Heart right ventricle (tissue), 16 donors: ENCODE measurements around the gene CISD3. TPM values are rescaled to one million over a fixed set of nuclear protein-coding genes. Genes with fewer than 3 reads are reported as not detected.

Experiments used
- ATAC-seq, 8 donors: fragments of 200-7000 bp; cut with Tn5 transposase; one replicate each; pipeline ENCODE4 v1.9.1; 2020; ENCODE audit warnings: mild to moderate bottlenecking in 8 of 8, moderate library complexity in 8 of 8, moderate number of reproducible peaks in 1 of 8
- DNase-seq, 2 donors: peaks; one replicate each; pipeline ENCODE4 v3.0.0-alpha.2; 2020
- H3K27ac ChIP-seq, 10 donors: fragments of 200-600 bp; sonication (generic) in 2 of 10; one replicate each; pipeline versions ENCODE4 v1.5.0 to v1.8.0; 2020 to 2022; ENCODE audit warnings: mild to moderate bottlenecking in 3 of 10
- H3K27me3 ChIP-seq, 7 donors: fragments of 200-600 bp; one replicate each; pipeline ENCODE4 v1.8.0; 2021 to 2022; ENCODE audit warnings: mild to moderate bottlenecking in 2 of 7
- H3K36me3 ChIP-seq, 9 donors: fragments of 200-600 bp; sonication (generic) in 1 of 9; one replicate each; pipeline versions ENCODE4 v1.5.0 to v1.8.0; 2020 to 2022; ENCODE audit warnings: mild to moderate bottlenecking in 2 of 9
- H3K4me1 ChIP-seq, 9 donors: fragments of 200-600 bp; sonication (generic) in 1 of 9; one replicate each; pipeline versions ENCODE4 v1.5.0 to v1.8.0; 2020 to 2022; ENCODE audit warnings: mild to moderate bottlenecking in 4 of 9
- H3K4me3 ChIP-seq, 10 donors: fragments of 200-600 bp; sonication (generic) in 2 of 10; one replicate each; pipeline versions ENCODE4 v1.5.0 to v1.8.0; 2020 to 2022; ENCODE audit warnings: mild to moderate bottlenecking in 7 of 10, moderate library complexity in 2 of 10
- H3K9me3 ChIP-seq, 11 donors: fragments of 200-600 bp in 10 of 11; sonication (generic) in 2 of 11; one replicate each; pipeline versions ENCODE4 v1.5.0 to v1.8.0; 2013 to 2022; ENCODE audit warnings: mild to moderate bottlenecking in 2 of 11, control low read depth in 1 of 11, moderate library complexity in 1 of 11
- CTCF ChIP-seq, 9 donors: fragments of 200-600 bp; sonication (generic) in 2 of 9; IDR thresholded peaks; one replicate each; pipeline versions ENCODE4 v1.5.0 to v1.8.0; 2021 to 2022; ENCODE audit warnings: antibody characterized with exemption in 9 of 9, mild to moderate bottlenecking in 5 of 9, moderate library complexity in 1 of 9
- WGBS, 2 donors: extraction: QIAGEN DNeasy Blood & Tissue Kit; methylation state at CpG; one replicate each; pipeline ENCODE4 v1.1.7; 2013; ENCODE audit warnings: inconsistent platforms in 1 of 2; 5-methylcytosine and 5-hydroxymethylcytosine counted together
- intact Hi-C, 10 donors: fragments of 100-400 bp; cut with DNase I; formaldehyde crosslinking; loops; one replicate each; pipeline versions ENCODE4 v1.11.1 to v1.14.2; 2022
- polyA plus RNA-seq, 2 donors: library from polyadenylated mRNA; stranded (reverse); fragments of 200-250 nt; gene quantifications; one replicate each; pipeline ENCODE4 v1.2.3, GENCODE V29; 2013
- total RNA-seq, 10 donors: library from RNA; stranded (reverse); fragmentation: NEBNext Ultra II Directional in 3 of 10; extraction: Animal tissue kit (Norgen Biotek cat#: 25700) in 3 of 10; gene quantifications; one replicate each; pipeline versions ENCODE4 v1.2.1 to v1.2.4, GENCODE V29; 2021 to 2023
- donor health status: Arrhythmogenic right ventricular cardiomyopathy.
- donor health status: ischemic (EF 13 %, LVEDD 7.1; RV severe dilation, severe dysfunction).
- donor health status: healthy with polysubstance abuse.
- donor health status: DM: no; HTN: yes; CAD: no.
- donor health status: DM: no; HTN: no; CAD: no.
- donor health status: ischemic (EF 25% LVEDD 6.9; RV normal size, moderate dysfunction).
- donor health status: ischemic (EF 25% LVEDD 5.7; RV mildly dilated, moderate dysfunction).
- donor health status: healthy.
- donor health status: DM: yes; HTN: yes; CAD: no.
- donor health status: Ischemic cardiomyopathy.
- donor health status: ischemic (EF 35%, LVEDD 5.7; RV mildly dilated, moderate dysfunction).
- donor health status: nonischemic (EF 11% LVEDD 7.7; RV severe dilation, severe dysfunction).
- donor health status: DM: yes; HTN: yes; CAD: no.
- donor health status: PGD.
- donor health status: ischemic (EF 29% LVEDD 5.4; RV normal size, mild dysfunction).
- donor health status: nonischemic (EF 23%, LVEDD 6.1; RV moderate dilation, normal function).

CISD3 gene
- total and polyA plus RNA-seq, 12 donors: 50.5 to 84.1 (median 69.4) TPM

- intact Hi-C loops: no loop called here
- Histone ChIP-seq H3K4me1 (peaks cover 0 to 15% (median 4%) of the 10 kb centered on the region in 9 donors), H3K27me3 (no peaks in the 10 kb centered on the region), H3K9me3 (no peaks in the 10 kb centered on the region), H3K4me3 (no peak overlapping the region), H3K27ac (peak overlapping the region in 1 of 10 donors; percentile 58), H3K36me3 (peaks cover 0 to 100% (median 58%) of the 10 kb centered on the region in 9 donors)
- 41 to 46% methylated on average over 6 of the region's 6 CpGs for WGBS, 2 donors
- TF ChIP-seq CTCF (IDR thresholded peaks at IDR 0.05): no peak
- no peak for DNase-seq
- peak in 4 of 8 donors; percentile 19 to 67 (median 36) for ATAC-seq
Measured at GRCh38 chr17:38768417-38768816, 38.3 kb downstream of the CISD3 start.

GRCh38 chr17:38773258-38773657, 43.1 kb downstream of the CISD3 start:
- Histone ChIP-seq H3K9me3 (no peaks in the 10 kb centered on the region), H3K36me3 (peaks cover 0 to 100% (median 75%) of the 10 kb centered on the region in 9 donors), H3K4me3 (no peak overlapping the region), H3K4me1 (peaks cover 0 to 6% (median 4%) of the 10 kb centered on the region in 9 donors), H3K27me3 (no peaks in the 10 kb centered on the region), H3K27ac (no peak overlapping the region)
- intact Hi-C loops: no loop called here
- no peak for DNase-seq
- ATAC-seq: no peak
- TF ChIP-seq CTCF (IDR thresholded peaks at IDR 0.05): no peak

- DNase-seq: no peak
- intact Hi-C loops: no loop called here
- no peaks in the 10 kb centered on the region for H3K27me3 ChIP-seq
- no peaks in the 10 kb centered on the region for H3K4me1 ChIP-seq
- TF ChIP-seq CTCF (IDR thresholded peaks at IDR 0.05): no peak
- no peak overlapping the region for H3K4me3 ChIP-seq
- no peak for ATAC-seq
- 78 to 81% methylated on average over 7 of the region's 7 CpGs for WGBS, 2 donors
- H3K36me3 ChIP-seq: peaks cover 0 to 100% (median 86%) of the 10 kb centered on the region in 9 donors
- H3K9me3 ChIP-seq: no peaks in the 10 kb centered on the region
- H3K27ac ChIP-seq: no peak overlapping the region
Measured at GRCh38 chr17:38777641-38778250, 47.6 kb downstream of the CISD3 start.

GRCh38 chr17:38779965-38780752, 50.0 kb downstream of the CISD3 start:
- H3K36me3 ChIP-seq: peaks cover 0 to 100% (median 94%) of the 10 kb centered on the region in 9 donors
- no peak for TF ChIP-seq CTCF (IDR thresholded peaks at IDR 0.05)
- DNase-seq: no peak
- no peak for ATAC-seq
- H3K27me3 ChIP-seq: no peaks in the 10 kb centered on the region
- 83 to 87% methylated on average over 23 of the region's 23 CpGs for WGBS, 2 donors
- no peaks in the 10 kb centered on the region for H3K4me1 ChIP-seq
- intact Hi-C loops: no loop called here
- H3K9me3 ChIP-seq: no peaks in the 10 kb centered on the region
- no peak overlapping the region for H3K27ac ChIP-seq
- H3K4me3 ChIP-seq: no peak overlapping the region
